HG02642 (cell line): ENCODE data around the gene TLE5.
"Not testable (repeated sequence)": the region's sequence is repeated elsewhere in the genome, so short reads cannot be mapped to it uniquely, and the experiment has no call there.

Source experiments
- ATAC-seq: cut with Tn5 transposase; IDR thresholded peaks from one replicate; pipeline ENCODE4 v1.9.1; 2021; ENCODE audit warnings: mild to moderate bottlenecking; ENCODE audit not compliant: unreplicated experiment, poor library complexity

Gene TLE5

GRCh38 chr19:3045885-3046697 lies 16.2 kb downstream of the TLE5 start:
- ATAC-seq: no peak

GRCh38 chr19:3045191-3045590 lies 17.1 kb downstream of the TLE5 start:
- ATAC-seq: no peak

- no peak for ATAC-seq
These were observed 19.6 kb downstream of the TLE5 start for GRCh38 chr19:3042621-3043267.

GRCh38 chr19:3041761-3042620 lies 20.3 kb downstream of the TLE5 start:
- ATAC-seq: no peak

GRCh38 chr19:3041327-3041726 lies 21.0 kb downstream of the TLE5 start:
- ATAC-seq: no peak

GRCh38 chr19:3039641-3040077 lies 22.6 kb downstream of the TLE5 start:
- ATAC-seq: no peak

GRCh38 chr19:3039125-3039524 lies 23.2 kb downstream of the TLE5 start:
- ATAC-seq: no peak

GRCh38 chr19:3038214-3038613 lies 24.1 kb downstream of the TLE5 start:
- no peak for ATAC-seq

- ATAC-seq: not testable (repeated sequence)
These were observed 25.2 kb downstream of the TLE5 start for GRCh38 chr19:3036977-3037544.

GRCh38 chr19:3036119-3036976 lies 25.9 kb downstream of the TLE5 start:
- peak; percentile 45 for ATAC-seq

- ATAC-seq: peak; percentile 91
These were observed 26.7 kb downstream of the TLE5 start for GRCh38 chr19:3035542-3036118.

- peak; percentile 4 for ATAC-seq
These were observed 27.4 kb downstream of the TLE5 start for GRCh38 chr19:3034656-3035541.

- no peak for ATAC-seq
These were observed 28.0 kb downstream of the TLE5 start for GRCh38 chr19:3034406-3034655.

GRCh38 chr19:3033595-3034405 lies 28.5 kb downstream of the TLE5 start:
- ATAC-seq: no peak

GRCh38 chr19:3031607-3031867 lies 30.8 kb downstream of the TLE5 start:
- ATAC-seq: no peak

GRCh38 chr19:3029065-3029923 lies 33.0 kb downstream of the TLE5 start, which contains the start of gene TLE2:
Gene TLE2, minus strand, starts transcription at chr19:3029280. Its CDS starts 376 bp downstream, at chr19:3028904.
- ATAC-seq: no peak
